COLO668 (cell line): ENCODE data around the gene WFS1.

Source experiments
- DNase-seq: peaks from one replicate; lab custom pipeline; 2025; ENCODE audit not compliant: unreplicated experiment; lab: John Stamatoyannopoulos, UW

WFS1 gene

GRCh38 chr4:6336166-6336565 is 66.5 kb downstream of the WFS1 start:
- no peak for DNase-seq

- DNase-seq, result peak; percentile 22
Measured at GRCh38 chr4:6337331-6337935, 67.8 kb downstream of the WFS1 start.

- DNase-seq, result no peak
Measured at GRCh38 chr4:6338175-6338950, 68.7 kb downstream of the WFS1 start.

GRCh38 chr4:6338951-6339817 is 69.5 kb downstream of the WFS1 start:
- no peak for DNase-seq

- no peak for DNase-seq
Measured at GRCh38 chr4:6339818-6340445, 70.3 kb downstream of the WFS1 start.

GRCh38 chr4:6340446-6341015 is 70.9 kb downstream of the WFS1 start:
- no peak for DNase-seq

- no peak for DNase-seq
Measured at GRCh38 chr4:6341696-6342095, 72.0 kb downstream of the WFS1 start.

- DNase-seq, result peak; percentile 8
Measured at GRCh38 chr4:6342530-6343293, 73.1 kb downstream of the WFS1 start.

GRCh38 chr4:6343939-6344408 is 74.3 kb downstream of the WFS1 start:
- DNase-seq, result peak; percentile 59

GRCh38 chr4:6345096-6345830 is 75.6 kb downstream of the WFS1 start:
- no peak for DNase-seq

GRCh38 chr4:6345866-6346265 is 76.2 kb downstream of the WFS1 start:
- no peak for DNase-seq

GRCh38 chr4:6346373-6347110 is 76.9 kb downstream of the WFS1 start:
- DNase-seq, result no peak

- no peak for DNase-seq
Measured at GRCh38 chr4:6347511-6348045, 77.9 kb downstream of the WFS1 start.

GRCh38 chr4:6348408-6348807 is 78.8 kb downstream of the WFS1 start:
- no peak for DNase-seq

GRCh38 chr4:6349896-6350603 is 80.4 kb downstream of the WFS1 start:
- no peak for DNase-seq

GRCh38 chr4:6350646-6351045 is 81.0 kb downstream of the WFS1 start:
- DNase-seq, result no peak

GRCh38 chr4:6351246-6352000 is 81.8 kb downstream of the WFS1 start:
- DNase-seq, result no peak
